Keratinocyte (primary cell): ENCODE results near the gene ASTN2.

ENCODE experiments used
- EZH2 ChIP-seq: IDR thresholded peaks from one replicate; pipeline ENCODE4 v1.6.1; 2012; ENCODE audit warnings: inconsistent platforms, mild to moderate bottlenecking, low read length, moderate library complexity
- TF ChIP-seq, protein P1 (sequence below), 3 experiments: IDR thresholded peaks in 1 of 3; conservative IDR thresholded peaks in 1 of 3; optimal IDR thresholded peaks in 1 of 3; 2 replicates in 2 of 3; 3 replicates in 1 of 3; pipeline versions ENCODE3 to v1.5.1; 2011; ENCODE audit warnings: low read length in 3 of 3, mild to moderate bottlenecking in 3 of 3, moderate library complexity in 2 of 3, control low read depth in 1 of 3, inconsistent platforms in 1 of 3; ENCODE audit not compliant: insufficient read depth in 2 of 3; ENCODE audit errors: extremely low read depth in 1 of 3

DNA sequence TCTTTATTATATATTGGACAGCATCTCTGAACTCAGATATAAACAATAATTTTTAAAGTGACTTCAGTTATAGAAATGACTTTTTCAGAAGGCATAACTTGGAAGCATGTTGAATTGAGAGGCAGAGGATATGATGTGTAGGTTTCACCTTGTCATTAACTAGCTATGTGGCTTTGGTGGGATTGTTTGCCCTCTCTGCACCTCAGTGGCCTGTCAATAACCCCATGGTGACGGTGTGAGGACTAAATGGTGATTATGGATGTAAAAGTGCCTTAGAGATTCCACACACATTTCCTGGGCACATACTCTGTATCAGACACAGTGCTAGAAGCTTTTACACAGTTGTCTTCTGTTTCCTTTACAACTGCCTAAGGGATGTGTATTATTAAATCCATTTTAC is 962.6 kb downstream of the ASTN2 start:
- TF ChIP-seq, protein P1, sequence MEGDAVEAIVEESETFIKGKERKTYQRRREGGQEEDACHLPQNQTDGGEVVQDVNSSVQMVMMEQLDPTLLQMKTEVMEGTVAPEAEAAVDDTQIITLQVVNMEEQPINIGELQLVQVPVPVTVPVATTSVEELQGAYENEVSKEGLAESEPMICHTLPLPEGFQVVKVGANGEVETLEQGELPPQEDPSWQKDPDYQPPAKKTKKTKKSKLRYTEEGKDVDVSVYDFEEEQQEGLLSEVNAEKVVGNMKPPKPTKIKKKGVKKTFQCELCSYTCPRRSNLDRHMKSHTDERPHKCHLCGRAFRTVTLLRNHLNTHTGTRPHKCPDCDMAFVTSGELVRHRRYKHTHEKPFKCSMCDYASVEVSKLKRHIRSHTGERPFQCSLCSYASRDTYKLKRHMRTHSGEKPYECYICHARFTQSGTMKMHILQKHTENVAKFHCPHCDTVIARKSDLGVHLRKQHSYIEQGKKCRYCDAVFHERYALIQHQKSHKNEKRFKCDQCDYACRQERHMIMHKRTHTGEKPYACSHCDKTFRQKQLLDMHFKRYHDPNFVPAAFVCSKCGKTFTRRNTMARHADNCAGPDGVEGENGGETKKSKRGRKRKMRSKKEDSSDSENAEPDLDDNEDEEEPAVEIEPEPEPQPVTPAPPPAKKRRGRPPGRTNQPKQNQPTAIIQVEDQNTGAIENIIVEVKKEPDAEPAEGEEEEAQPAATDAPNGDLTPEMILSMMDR (optimal IDR thresholded peaks at IDR 0.05 in 1 of 3, IDR thresholded peaks at IDR 0.05 in 1 of 3, conservative IDR thresholded peaks at IDR 0.05 in 1 of 3; ENCODE audit: extremely low read depth in 1 of 3, insufficient read depth in 2 of 3, low read length in 3 of 3): no peak
- TF ChIP-seq EZH2: no peak
